ENCODE data around the gene MAPK8IP2.

MAPK8IP2 gene

GRCh38 chr22:50600538-50600937 is at the start of gene MAPK8IP2:
Gene MAPK8IP2, plus strand, starts transcription at chr22:50600793. Its CDS starts 26 bp downstream, at chr22:50600819.
- ATAC-seq, result no peak
- no peak for DNase-seq

DNA sequence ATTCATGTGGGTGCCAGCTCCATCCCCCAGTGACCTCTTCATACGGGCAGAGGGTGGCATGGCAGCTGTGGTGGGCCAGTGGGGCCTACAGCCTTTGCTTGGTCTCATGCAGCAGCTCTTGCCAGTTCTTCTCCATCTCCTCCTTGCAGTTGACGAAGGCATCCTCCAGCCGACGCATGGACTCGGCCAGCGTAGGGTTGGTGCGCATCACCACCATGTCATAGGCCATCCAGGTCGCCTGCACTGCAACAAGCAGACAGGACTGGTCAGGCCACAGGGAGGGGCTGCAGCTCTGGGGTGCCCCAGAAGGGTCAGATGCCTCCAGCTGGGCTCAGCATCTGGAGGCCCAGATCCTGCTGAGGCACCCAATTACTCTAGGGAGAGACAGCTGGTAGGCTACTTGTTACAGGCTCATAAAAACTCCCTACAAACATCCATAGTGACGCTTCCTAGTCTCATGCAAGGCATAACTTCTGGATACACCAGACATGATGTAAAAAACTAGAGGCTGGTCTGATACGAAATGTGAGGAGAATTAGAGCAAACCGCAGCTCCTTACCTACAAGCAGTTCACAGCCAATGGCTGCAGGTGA is 49.3 kb upstream of the MAPK8IP2 start:
- DNase-seq (no peak), ATAC-seq (no peak)

DNA sequence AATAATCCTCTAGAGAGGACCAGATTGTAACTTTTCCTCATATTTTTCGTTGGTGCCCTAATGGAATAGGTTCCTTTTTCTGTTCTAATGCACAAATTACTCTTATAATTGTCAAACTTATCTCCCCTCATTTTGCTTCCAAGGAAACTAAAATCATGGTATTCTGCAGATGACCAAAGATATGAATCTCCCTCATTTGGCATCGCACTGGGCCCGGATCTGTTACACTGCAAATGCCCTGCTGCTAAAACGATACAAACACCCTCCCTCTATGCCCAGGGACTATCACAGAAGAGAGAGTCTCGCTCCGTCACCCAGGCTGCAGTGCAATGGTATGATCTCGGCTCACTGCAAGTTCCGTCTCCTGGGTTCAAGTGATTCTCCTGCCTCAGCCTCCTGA is 47.3 kb upstream of the MAPK8IP2 start:
- DNase-seq (no peak), ATAC-seq (no peak)

- no peak for DNase-seq
- no peak for ATAC-seq
Measured at GRCh38 chr22:50556703-50557102, 43.9 kb upstream of the MAPK8IP2 start.

- ATAC-seq (no peak), DNase-seq (no peak)
Measured at GRCh38 chr22:50560034-50560433, 40.6 kb upstream of the MAPK8IP2 start.

DNA sequence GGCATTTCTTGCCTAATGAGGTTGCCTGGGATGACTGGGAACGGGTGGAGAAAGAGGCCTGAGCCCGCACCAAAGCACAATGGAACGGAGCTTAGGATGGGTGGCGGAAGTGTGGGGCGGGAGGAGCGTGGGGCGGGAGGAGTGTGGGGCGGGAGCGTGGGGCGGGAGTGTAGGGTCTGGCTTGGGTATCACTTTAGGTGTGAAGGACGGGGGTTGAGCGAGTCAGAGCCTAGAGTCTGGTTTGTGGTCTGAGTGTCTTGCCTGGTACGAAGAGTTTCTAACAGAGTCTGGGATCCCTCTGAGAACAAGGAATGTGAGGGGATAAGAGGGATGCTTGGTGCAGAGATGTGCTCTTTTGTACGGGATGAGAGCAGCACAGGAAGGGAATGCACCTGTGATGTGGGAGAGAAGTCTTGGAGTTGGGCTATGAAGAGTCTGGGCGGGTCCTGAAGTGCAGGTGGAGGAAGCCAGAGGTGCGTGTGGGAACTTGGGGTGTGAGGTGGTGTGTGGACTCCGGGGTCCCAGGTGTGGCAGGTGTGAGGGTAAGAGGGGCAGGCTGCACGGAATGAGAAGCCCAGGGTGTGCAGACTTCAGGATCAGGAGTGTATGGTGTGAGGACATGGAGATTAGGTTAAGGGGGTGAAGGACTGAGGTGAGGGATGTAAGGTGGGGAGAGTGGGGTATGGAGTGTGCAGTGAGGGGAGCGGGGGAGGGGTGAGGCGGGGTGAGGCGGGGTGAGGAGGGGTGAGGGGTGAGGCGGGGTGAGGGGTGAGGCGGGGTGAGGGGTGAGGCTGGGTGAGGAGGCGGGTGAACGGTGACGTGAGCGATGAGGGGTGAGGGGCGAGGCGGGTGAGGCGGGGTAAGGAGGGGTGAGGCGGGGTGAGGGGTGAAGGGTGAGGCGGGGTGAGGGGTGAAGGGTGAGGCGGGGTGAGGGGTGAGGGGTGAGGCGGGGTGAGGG is 38.9 kb upstream of the MAPK8IP2 start:
- no peak for ATAC-seq
- DNase-seq, result no peak

DNA sequence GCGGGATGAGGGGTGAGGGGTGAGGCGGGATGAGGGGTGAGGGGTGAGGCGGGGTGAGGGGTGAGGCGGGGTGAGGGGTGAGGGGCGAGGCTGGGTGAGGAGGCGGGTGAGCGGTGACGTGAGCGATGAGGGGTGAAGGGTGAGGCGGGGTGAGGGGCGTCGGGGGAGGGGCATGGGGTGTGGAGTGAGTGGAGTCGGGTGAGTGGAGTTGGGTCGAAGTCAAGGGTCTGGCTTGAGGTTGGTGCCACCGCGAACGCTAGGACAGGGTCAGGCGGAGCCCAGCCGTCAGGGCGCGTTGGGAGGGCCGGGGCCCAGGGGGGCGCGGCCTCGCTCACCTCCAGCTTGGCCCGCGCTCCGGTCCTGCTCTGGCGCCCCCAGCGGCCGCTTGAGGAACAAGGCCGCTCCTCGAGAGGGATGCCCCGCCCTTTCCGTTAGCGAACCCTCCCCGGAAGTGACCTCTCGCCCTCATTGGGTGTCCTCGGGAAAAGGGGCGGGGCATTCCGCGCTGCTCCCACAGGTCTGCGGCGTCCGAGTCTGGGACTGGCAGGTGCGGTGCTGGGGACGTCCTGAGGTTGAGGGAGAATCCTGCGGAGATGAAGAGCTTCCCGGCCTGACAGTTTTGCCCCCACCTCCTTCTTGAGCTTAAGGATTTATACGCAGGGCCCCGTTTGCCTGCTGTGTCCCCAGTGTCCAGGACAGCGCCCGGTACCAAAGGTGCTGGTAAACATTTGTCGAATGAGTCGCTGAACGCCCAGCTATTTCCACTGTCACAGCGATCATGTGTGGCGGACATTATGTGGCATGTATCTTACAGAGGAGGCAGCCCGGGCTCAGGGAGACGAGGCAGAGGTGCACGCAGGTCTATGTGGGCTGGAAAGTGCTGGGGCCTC is 37.8 kb upstream of the MAPK8IP2 start, which contains the start of gene SYCE3:
TSS of gene SYCE3 (minus strand) at position 397 of the 890 bp plus-strand sequence. CDS start 6,514 bp downstream, outside the sequence.
- DNase-seq, result peak; percentile 99
- peak; percentile 98 for ATAC-seq

GRCh38 chr22:50563413-50564160 is 37.0 kb upstream of the MAPK8IP2 start:
- DNase-seq, result no peak
- no peak for ATAC-seq

- ATAC-seq, result no peak
Measured at GRCh38 chr22:50564289-50564688, 36.3 kb upstream of the MAPK8IP2 start.

GRCh38 chr22:50567721-50568252 is 32.8 kb upstream of the MAPK8IP2 start:
- ATAC-seq, result no peak
- no peak for DNase-seq

More at GRCh38 chr22:50564289-50564688, 36.3 kb upstream of the MAPK8IP2 start:
- DNase-seq, result no peak

DNA sequence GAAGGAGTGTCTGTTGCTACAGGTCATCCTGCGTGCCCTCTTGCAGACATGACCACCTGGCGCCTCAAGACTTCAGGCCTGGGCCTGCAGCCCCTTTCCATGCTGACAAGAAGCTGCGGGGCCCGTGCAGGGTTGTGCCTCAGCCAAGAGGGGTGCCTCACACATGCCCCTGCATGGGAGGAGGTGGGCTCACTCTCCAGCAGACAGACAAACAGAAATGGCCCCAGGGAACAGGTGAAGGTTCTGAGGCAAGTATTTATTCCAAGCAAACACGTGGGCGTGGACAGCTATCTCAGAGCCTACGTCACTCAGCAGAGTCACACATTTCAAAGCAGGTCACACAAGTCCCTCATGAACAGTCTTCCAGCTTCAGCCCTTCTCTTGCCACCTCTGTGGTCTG is 32.0 kb upstream of the MAPK8IP2 start:
- no peak for ATAC-seq
- DNase-seq, result no peak

DNA sequence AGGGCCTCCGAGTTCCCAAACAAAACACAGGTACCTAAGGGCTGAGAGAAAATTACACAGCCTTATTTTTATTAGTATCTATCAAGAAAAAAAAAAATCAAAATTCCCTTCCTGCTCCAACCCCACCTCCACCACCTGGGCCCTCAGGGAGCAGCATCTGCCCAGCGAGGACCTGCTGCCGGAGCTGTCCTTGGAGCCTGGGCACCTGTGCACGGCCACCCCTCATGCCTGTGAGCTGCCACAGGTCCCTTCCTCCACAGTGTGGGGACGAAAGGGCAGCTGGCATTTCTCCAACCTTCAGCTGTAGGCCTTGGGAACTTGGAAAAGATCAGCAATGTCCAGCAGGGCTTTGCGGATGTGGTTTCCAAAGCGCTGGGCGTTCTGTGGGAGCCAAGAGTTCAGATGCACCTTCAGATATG is 31.5 kb upstream of the MAPK8IP2 start:
- no peak for DNase-seq
- no peak for ATAC-seq

DNA sequence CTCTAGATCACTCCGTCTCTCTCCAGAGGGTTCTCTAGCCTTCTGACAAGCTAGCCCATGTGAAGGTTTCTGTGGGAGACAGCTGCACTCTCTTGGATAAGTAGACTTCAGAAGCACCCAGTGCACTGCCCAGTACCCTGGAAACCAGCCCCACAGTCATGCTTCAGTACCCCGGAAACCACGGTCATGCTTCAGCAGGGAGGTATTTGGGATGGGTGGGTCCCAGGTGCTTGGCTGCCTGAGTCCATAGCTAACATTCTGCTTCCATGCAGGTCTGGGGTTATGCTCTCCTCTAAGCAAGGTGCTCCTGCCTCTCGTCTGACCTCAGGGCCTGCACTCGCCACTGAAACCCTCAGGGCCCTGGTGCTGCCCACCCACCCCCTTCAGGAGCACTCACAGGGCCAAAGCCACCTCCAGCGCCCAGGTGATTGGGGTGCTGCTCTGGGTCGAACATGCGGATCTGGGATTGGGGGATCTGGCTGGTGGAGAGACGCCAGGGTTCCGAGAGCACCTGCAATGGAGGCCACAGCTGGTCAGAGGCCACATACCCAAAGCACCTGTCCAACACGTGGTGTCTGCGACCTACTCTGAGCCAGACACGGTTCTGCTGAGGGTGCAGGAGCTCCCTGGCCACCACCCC is 30.6 kb upstream of the MAPK8IP2 start:
- DNase-seq (no peak), ATAC-seq (no peak)

DNA sequence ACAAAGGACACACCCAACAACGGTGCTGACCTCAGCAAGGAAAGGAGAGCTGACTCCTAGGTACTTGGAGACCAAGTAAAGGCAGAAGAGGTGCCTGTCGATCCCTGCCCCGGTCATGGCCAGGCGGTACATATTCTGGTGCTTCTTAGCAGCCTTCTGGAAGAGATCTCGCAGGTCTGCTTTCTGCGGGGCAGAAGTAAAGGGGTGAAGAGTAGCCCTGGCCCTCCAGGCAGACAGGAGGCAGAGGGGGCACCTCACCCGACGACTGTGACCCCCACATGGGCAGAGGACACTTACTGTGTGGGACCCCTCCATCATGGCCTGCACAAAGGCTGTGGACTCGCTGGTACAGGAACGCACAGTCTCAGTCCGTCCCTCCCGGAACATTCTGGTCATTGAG is 29.7 kb upstream of the MAPK8IP2 start:
- no peak for ATAC-seq
- DNase-seq, result no peak

GRCh38 chr22:50571264-50572175 is 29.1 kb upstream of the MAPK8IP2 start:
- ATAC-seq (no peak), DNase-seq (no peak)

GRCh38 chr22:50572965-50573364 is 27.6 kb upstream of the MAPK8IP2 start:
- ATAC-seq (no peak), DNase-seq (no peak)

DNA sequence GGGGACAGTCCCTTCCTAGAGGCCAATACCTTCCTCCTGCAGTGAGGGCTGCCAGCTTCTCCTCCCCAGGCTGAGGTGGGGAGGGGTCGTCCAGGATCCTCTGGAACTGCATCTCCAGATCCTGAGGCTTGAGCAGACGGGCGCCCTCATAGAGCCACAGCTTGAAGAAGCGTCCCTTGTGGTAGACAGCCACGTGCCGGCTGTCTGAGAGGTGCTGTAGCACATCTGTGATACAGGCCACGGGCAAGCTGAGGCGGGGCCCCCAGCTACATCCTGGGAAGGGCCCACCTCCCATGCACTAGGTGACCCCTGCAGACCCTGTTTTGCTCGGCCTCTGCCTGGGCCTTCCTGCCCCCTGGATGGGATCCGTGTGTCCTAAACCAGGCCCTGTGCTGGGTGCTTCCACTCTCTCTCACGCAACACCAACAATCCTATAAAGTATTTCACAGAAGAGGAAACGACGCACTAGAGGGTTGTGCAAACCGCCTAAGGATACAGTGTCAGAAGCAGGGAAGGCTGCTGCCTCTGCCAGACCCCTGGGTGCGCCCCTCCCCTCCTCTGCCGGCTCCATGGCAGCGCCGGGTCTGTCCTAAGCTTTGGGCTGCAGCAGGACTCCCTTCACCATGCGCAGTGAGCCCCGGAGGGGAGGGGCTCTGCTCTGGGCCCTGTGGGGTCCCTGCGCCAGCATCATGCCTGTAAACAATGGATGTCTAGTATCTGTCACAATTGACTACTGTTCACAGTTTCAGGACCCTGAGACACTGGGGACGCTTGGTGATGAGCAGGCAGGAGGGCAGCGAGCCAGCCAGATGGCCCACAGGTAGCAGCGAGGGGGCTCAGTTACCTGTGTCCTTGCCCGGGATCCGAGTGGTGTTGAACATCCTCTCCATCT is 26.9 kb upstream of the MAPK8IP2 start:
- no peak for ATAC-seq
- no peak for DNase-seq

DNA sequence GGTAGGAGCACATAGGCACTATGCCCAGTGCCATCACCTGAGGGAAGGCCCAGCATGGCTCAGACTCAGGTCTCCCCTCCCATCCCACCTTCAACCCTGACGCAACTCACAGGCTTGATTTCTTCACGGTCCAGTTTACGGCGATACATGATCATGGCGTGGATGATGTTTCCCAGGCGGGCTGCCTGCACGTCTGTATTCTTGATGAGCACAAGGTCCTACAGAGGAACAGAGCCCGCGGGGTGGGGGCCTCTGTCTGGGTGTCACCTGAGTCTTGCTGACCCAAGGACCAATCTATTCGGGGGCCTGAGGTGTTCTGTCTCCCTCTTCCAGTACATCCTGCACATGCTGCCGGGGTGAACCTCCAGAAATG is 26.2 kb upstream of the MAPK8IP2 start:
- DNase-seq, result no peak

More for the DNA sequence above, 26.2 kb upstream of the MAPK8IP2 start:
- no peak for ATAC-seq

Data from stimulated activated naive CD8-positive, alpha-beta T cell treated with anti-CD3 and anti-CD28 coated beads, Interleukin-15, Interleukin-2, amounts not matched to agents 100 U/mL and 50 U/mL, for 24 hours (primary cell).